Hypothalamus (tissue), 51 donors: ENCODE results near the gene NBL1.

Source experiments
- DNase-seq, 51 donors: peaks; one replicate each; lab custom pipeline; 2025; lab: John Stamatoyannopoulos, UW

Gene NBL1

DNA sequence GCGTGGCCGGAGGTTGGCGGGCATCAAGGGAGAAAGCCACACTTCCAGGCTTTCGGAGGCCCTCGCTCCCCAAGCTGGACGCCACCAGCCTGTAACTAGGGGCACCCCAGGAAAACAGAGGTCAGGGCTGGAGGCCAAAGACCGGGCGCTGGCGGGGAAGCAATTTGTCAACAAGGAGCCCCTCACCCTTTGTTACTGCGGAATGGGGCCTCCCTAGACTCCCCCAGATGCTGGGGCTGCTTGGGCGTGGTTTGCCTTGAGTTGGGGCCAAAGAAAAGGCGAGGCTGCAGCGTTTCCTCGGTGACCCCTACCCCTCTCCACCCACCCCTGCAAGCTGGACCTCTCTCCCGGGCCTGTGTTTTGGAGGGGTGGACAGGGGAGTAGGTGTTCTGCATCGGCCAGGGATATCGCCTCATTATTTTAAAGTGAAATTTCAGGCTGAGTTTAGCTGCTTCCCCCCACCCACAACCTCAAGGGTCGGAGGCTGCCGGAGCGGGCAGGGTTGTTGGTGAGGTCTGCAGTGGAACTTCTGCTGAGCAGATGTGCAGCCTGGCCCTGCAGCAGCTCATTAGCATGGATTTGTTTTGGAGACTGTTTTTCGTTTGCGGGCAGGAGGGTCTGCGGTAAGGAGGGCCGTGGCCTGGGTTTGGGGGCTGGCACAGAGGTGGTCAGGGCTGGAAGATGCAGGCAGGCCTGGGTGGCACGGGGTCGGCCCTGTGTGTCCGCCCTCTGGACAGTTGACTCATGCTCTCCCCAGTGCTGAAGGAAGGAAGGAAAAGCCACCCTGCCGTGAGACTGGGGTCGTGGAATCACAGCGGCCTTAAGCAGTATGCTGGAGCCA is 1.5 kb downstream of the NBL1 start:
- DNase-seq = no peak

- DNase-seq = no peak
Measured at GRCh38 chr1:19646377-19647319, 2.5 kb downstream of the NBL1 start.

DNA sequence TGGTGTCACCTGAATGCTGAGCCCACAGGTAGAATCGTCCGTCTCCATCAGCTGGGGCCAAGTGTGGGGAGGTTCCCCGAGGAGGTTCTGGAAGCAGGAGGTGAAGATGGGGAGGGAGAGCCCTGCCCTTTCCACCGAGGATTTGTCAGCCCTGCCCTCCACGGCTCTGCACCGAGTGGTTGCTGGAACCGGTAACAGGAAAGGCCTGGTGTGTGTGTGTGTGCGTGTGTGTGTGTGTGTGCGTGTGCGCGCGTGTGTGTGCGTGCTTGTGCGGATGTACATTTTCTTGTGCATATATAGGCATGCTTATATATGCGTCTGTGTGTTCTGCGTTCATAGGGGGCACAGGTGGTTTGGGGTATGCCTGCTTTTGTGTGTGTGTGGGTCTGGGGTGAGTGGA is 3.5 kb downstream of the NBL1 start:
- no peak for DNase-seq

DNA sequence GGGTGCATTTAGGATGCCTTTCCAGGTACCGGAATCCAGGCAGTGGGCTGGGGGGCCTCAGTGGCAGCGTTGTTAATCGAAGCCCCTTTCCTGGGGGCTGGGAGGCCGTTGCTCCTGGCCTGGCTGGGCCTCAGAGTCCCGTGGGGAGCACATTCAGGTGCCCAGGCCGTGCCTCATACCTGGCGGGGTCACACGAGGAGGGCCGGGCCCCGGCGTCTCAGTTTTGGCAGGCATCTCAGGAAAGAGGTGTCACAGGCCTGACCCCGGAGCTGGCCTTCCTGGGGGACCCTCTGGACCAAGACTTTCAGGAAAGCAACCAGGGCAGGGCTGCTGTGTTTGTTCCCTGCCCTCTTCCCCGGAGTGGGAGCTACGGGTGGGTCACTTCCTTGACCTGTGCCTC is 4.1 kb downstream of the NBL1 start:
- DNase-seq = no peak

- DNase-seq = no peak
Measured at GRCh38 chr1:19648689-19649088, 4.6 kb downstream of the NBL1 start.

DNA sequence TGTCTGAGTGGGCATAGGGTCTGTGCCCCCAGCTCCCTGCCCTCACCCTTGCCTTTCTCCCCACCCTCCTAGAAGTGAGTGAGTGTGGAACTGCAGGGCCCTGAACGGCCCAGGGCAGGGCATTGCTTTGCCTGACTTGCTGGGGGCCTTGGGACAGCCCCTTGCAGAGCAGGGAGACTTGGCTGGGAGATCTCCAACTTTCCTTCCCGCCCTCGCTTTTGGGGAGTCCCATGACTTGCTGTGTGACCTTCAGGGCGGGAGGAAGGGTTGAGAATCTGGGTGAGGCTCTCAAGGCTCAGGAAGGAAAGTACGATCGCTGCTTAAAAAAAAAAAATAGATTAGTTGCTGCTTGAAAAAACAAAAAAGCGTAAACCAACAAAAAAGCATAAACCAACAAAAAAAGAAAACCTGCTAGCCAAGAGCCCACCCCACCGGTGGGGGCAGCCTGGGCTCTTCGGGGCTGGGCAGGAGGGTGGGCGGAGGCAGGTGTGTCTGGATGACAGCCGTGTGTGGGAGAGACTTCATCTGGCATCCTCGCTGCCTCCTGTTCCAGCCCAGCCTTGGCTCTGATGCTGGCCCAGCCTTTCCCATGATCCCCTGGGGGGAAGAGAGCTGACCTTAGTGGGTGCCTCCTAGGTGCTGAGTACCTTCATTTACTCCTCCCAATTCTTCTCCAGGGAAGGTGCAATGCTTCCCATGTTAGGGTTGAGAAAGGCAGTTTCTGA is 6.5 kb downstream of the NBL1 start:
- DNase-seq = peak in 2 of 51 donors; percentile 12 to 36

GRCh38 chr1:19651141-19651737 is 7.1 kb downstream of the NBL1 start:
- peak in 34 of 51 donors; percentile 9 to 69 (median 38) for DNase-seq

DNA sequence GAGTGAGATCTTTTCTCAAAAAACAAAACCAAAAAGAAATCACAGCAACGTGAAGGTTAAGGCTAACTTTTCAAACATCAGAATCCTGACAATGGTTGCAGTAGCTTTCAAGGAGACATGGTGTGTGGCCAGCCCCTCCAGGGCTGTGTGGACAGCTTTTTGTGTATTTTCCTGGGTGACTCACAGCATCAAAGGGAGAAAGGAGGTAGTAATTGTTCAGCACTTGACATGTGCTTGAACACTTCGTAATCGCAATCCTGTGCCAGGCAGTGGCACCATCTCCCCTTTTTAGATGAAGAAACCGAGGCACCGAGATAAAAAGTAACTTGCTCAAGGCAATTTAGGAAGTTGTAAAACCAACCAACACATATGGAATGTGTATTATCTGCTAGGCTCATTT is 10.3 kb downstream of the NBL1 start:
- DNase-seq = no peak

GRCh38 chr1:19654886-19655717 is 11.0 kb downstream of the NBL1 start:
- no peak for DNase-seq

DNA sequence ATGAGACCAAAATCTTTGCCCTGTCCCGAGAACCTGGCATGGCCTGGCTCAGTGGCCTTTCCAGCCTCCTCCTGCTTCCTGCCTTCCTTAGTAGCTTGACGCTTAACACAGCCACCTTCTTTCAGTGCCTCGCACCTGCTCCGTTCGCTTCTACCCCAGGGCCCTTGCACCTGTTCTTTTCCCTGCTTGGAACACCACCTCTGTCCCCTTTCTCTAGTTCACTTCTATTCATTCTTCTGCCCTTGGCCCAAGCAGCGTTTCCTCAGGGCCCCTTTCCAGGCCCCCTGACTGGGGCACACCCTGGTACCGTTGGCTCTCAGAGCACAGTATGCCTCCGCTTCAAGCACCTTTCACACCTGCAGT is 11.6 kb downstream of the NBL1 start:
- DNase-seq = no peak

- DNase-seq = no peak
Measured at GRCh38 chr1:19656134-19656779, 12.1 kb downstream of the NBL1 start.

- DNase-seq = peak in 1 of 51 donors; percentile 12
Measured at GRCh38 chr1:19656780-19657466, 12.8 kb downstream of the NBL1 start.

- no peak for DNase-seq
Measured at GRCh38 chr1:19657511-19657910, 13.4 kb downstream of the NBL1 start.

GRCh38 chr1:19658186-19658585 is 14.1 kb downstream of the NBL1 start:
- no peak for DNase-seq

DNA sequence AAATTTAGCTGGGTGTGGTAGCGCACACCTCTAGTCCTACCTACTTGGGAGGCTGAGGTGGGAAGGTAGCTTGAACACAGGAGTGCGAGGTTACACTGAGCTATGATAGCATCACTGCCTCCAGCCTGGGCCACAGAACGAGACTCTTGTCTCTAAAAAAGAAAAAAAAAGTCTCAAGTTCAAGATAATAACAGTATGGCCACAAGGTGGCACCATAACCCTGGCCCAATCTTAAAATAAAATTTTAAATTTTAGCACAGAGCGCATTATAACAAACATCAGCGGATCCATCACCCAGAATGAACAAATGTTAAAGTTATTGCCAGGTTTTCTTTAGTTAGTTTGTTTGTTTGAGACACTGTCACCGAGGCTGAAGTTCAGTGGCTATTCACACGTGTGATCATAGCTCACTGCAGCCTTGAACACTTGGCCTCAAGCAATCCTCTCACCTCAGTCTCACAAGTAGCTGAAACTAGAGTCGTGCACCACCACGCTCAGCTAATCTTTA is 17.7 kb downstream of the NBL1 start:
- peak in 4 of 51 donors; percentile 5 to 27 (median 18) for DNase-seq

GRCh38 chr1:19662313-19662712 is 18.2 kb downstream of the NBL1 start:
- no peak for DNase-seq

DNA sequence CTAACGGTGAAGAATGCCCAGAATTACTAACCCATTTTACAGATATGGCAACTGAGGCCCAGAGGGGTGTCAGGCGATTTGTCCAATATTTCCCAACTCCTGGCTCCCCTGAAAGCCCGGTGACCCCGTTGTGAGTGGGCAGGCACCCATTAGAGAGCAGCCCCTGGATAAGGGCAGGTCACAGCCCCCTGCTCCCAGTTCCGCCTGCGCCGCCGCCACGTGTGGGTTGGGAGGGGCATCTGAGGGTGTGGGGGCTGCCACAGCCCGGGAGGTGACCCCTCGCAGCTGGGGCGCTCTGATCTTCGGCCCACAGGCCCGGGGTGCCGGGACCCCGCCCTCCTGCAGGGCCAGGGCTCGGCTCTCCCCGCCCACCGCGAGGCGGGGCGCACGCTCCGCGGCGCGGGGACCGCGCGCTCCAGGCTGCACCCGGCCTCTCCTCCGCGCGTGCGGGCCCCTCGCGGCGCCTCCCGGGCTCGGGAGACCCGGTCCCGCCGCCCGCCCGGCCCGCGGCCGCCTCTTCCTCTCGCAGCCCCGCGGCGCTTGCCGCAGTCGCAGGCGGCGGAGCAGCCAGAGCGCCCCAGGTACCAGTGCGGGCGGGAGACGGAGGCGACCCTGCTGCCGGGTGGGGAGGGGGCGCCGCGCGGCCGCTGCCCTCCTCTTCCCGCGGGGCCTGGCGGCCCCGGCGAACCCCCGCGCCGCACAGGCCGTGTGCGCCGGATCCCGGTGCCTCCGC is 20.5 kb downstream of the NBL1 start, which contains the start of gene HTR6:
Gene HTR6, plus strand, starts transcription at position 423 of the 733 bp plus-strand sequence. CDS start 879 bp downstream, outside the sequence.
- no peak for DNase-seq

DNA sequence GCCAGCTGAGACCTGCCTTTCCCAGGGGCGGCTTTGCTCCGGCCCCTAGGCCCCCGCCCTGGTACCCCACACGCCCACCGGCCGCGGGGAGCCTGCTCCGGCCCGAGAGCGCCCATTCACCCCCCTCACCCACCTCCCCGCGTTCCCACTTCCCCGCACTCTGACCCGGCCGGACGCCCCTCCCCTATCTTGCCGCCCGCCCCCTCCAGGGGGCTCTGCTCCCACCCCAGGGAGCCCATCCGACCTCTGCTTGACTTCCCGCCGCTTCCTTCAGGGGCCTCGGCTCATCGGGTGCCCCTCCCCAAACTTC is 21.0 kb downstream of the NBL1 start:
- no peak for DNase-seq
